Measurements from ENCODE around the gene ENTREP1.
A peak's percentile ranks its signal among the peaks of the same experiment; 100 is the strongest.
"Not testable (repeated sequence)": the region's sequence is repeated elsewhere in the genome, so short reads cannot be mapped to it uniquely, and the experiment has no call there.

ENTREP1 gene

GRCh38 chr9:69371001-69371400 is 46.0 kb downstream of the ENTREP1 start:
- DNase-seq (ENCODE audit: low spot score): no peak

GRCh38 chr9:69376651-69377050 is 51.6 kb downstream of the ENTREP1 start:
- DNase-seq (ENCODE audit: low spot score): no peak

- DNase-seq (ENCODE audit: low spot score): no peak
These were observed 52.3 kb downstream of the ENTREP1 start for GRCh38 chr9:69377291-69377690.

- no peak for DNase-seq (ENCODE audit: low spot score)
These were observed 53.0 kb downstream of the ENTREP1 start for GRCh38 chr9:69377981-69378380.

- peak; percentile 41 for DNase-seq (ENCODE audit: low spot score)
These were observed 54.4 kb downstream of the ENTREP1 start for GRCh38 chr9:69379270-69379982.

- no peak for DNase-seq (ENCODE audit: low spot score)
These were observed 55.3 kb downstream of the ENTREP1 start for GRCh38 chr9:69380301-69380700.

GRCh38 chr9:69380811-69381210 is 55.8 kb downstream of the ENTREP1 start:
- DNase-seq (ENCODE audit: low spot score): no peak

- DNase-seq (ENCODE audit: low spot score): no peak
These were observed 57.1 kb downstream of the ENTREP1 start for GRCh38 chr9:69382135-69382534.

- no peak for DNase-seq (ENCODE audit: low spot score)
These were observed 60.6 kb downstream of the ENTREP1 start for GRCh38 chr9:69385581-69386033.

- no peak for DNase-seq (ENCODE audit: low spot score)
These were observed 61.6 kb downstream of the ENTREP1 start for GRCh38 chr9:69386651-69387050.

- no peak for DNase-seq (ENCODE audit: low spot score)
These were observed 63.6 kb downstream of the ENTREP1 start for GRCh38 chr9:69388596-69388995.

GRCh38 chr9:69389437-69389995 is 64.5 kb downstream of the ENTREP1 start:
- no peak for DNase-seq (ENCODE audit: low spot score)

- no peak for DNase-seq (ENCODE audit: low spot score)
These were observed 66.5 kb downstream of the ENTREP1 start for GRCh38 chr9:69391487-69391886.

- DNase-seq (ENCODE audit: low spot score): no peak
These were observed 66.9 kb downstream of the ENTREP1 start for GRCh38 chr9:69391946-69392345.

- no peak for DNase-seq (ENCODE audit: low spot score)
These were observed 67.8 kb downstream of the ENTREP1 start for GRCh38 chr9:69392826-69393225.

GRCh38 chr9:69393425-69393824 is 68.4 kb downstream of the ENTREP1 start:
- DNase-seq (ENCODE audit: low spot score): no peak

- no peak for DNase-seq (ENCODE audit: low spot score)
These were observed 70.7 kb downstream of the ENTREP1 start for GRCh38 chr9:69395718-69396117.

GRCh38 chr9:69396759-69397158 is 71.7 kb downstream of the ENTREP1 start:
- no peak for DNase-seq (ENCODE audit: low spot score)

GRCh38 chr9:69397384-69398214 is 72.6 kb downstream of the ENTREP1 start:
- no peak for DNase-seq (ENCODE audit: low spot score)

GRCh38 chr9:69400470-69400869 is 75.5 kb downstream of the ENTREP1 start:
- no peak for DNase-seq (ENCODE audit: low spot score)

GRCh38 chr9:69409936-69410335 is 84.9 kb downstream of the ENTREP1 start:
- DNase-seq (ENCODE audit: low spot score): not testable (repeated sequence)

GRCh38 chr9:69411246-69411645 is 86.2 kb downstream of the ENTREP1 start:
- no peak for DNase-seq (ENCODE audit: low spot score)
